ENCODE measurements around the gene BRD4.

Gene BRD4

DNA sequence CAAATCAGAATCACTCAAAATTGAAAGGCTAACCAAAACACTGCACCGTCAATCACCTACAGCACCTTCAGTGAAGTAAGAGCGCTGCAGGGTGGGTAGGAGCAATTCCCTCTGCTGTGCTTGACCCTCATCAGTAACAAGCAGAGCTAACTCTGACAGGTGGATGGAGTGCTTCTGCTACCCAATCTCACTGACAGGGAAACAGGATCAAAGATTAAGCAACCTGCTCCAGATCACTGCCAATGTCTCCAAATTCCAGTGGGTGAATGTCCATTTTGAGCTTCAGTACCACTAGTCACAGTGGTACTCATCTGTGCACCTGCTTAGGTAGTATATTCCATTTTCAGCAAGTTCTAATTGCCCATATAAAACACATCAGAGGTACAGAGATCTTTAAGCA is 25.2 kb downstream of the BRD4 start:
- in situ Hi-C loops (cut with MboI; ENCODE audit: low sequenced_read_pairs, unreplicated experiment) = no loop called here
- DNase-seq (ENCODE audit: low spot score) = no peak
- TF ChIP-seq, protein P1, sequence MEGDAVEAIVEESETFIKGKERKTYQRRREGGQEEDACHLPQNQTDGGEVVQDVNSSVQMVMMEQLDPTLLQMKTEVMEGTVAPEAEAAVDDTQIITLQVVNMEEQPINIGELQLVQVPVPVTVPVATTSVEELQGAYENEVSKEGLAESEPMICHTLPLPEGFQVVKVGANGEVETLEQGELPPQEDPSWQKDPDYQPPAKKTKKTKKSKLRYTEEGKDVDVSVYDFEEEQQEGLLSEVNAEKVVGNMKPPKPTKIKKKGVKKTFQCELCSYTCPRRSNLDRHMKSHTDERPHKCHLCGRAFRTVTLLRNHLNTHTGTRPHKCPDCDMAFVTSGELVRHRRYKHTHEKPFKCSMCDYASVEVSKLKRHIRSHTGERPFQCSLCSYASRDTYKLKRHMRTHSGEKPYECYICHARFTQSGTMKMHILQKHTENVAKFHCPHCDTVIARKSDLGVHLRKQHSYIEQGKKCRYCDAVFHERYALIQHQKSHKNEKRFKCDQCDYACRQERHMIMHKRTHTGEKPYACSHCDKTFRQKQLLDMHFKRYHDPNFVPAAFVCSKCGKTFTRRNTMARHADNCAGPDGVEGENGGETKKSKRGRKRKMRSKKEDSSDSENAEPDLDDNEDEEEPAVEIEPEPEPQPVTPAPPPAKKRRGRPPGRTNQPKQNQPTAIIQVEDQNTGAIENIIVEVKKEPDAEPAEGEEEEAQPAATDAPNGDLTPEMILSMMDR (IDR thresholded peaks at IDR 0.05; ENCODE audit: borderline replicate concordance, control extremely low read depth, extremely low read depth, insufficient read depth, missing control alignments) = no peak

- TF ChIP-seq, protein P1 (IDR thresholded peaks at IDR 0.05; ENCODE audit: borderline replicate concordance, control extremely low read depth, extremely low read depth, insufficient read depth, missing control alignments) = no peak
- in situ Hi-C loops (cut with MboI; ENCODE audit: low sequenced_read_pairs, unreplicated experiment) = no loop called here
- DNase-seq (ENCODE audit: low spot score) = no peak
These were observed 26.6 kb downstream of the BRD4 start for GRCh38 chr19:15305582-15306334.

GRCh38 chr19:15304140-15304705 is 28.1 kb downstream of the BRD4 start:
- in situ Hi-C loops (cut with MboI; ENCODE audit: low sequenced_read_pairs, unreplicated experiment) = no loop called here
- TF ChIP-seq, protein P1 (IDR thresholded peaks at IDR 0.05; ENCODE audit: borderline replicate concordance, control extremely low read depth, extremely low read depth, insufficient read depth, missing control alignments) = no peak
- no peak for DNase-seq (ENCODE audit: low spot score)

- in situ Hi-C loops (cut with MboI; ENCODE audit: low sequenced_read_pairs, unreplicated experiment) = no loop called here
- TF ChIP-seq, protein P1 (IDR thresholded peaks at IDR 0.05; ENCODE audit: borderline replicate concordance, control extremely low read depth, extremely low read depth, insufficient read depth, missing control alignments) = no peak
- no peak for DNase-seq (ENCODE audit: low spot score)
These were observed 29.1 kb downstream of the BRD4 start for GRCh38 chr19:15303105-15303780.

- DNase-seq (ENCODE audit: low spot score) = no peak
- TF ChIP-seq, protein P1 (IDR thresholded peaks at IDR 0.05; ENCODE audit: borderline replicate concordance, control extremely low read depth, extremely low read depth, insufficient read depth, missing control alignments) = no peak
- in situ Hi-C loops (cut with MboI; ENCODE audit: low sequenced_read_pairs, unreplicated experiment) = no loop called here
These were observed 31.7 kb downstream of the BRD4 start for GRCh38 chr19:15300533-15301197.

Data from GM13976 (cell line).